ENCODE results near the gene TXNDC16. TPM values are rescaled to one million over a fixed set of nuclear protein-coding genes. Genes with fewer than 3 reads are reported as not detected.
"Not testable (repeated sequence)": the region's sequence is repeated elsewhere in the genome, so short reads cannot be mapped to it uniquely, and the experiment has no call there.

The TXNDC16 gene
- total and polyA plus RNA-seq, 2 donors from 2014 or later: 2.6 to 7.3 TPM

DNA sequence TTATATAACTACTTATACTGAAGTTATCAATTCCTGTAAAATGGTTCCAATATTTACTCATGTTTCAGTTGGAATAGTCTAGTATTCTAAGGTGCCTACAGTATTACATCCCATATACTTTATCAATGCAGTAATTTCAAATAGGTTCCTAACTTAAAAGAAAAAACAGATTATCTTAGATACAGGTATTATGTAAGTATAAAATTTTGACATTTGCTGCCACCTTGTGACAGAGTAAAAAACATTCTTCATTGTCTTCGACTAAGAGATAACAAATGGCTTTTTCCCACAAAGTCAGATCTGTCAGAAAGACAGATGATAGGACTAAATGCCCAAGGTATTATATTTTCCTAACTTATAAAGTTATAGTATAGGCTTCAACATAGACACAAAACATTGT, 78.7 kb downstream of the TXNDC16 start:
- Histone ChIP-seq H3K27me3 (ENCODE audit: control insufficient read depth, insufficient read depth, low read length) (no peaks in the 10 kb centered on the region), H3K4me1 (ENCODE audit: control insufficient read depth in 2 of 3, insufficient read depth in 2 of 3, low read depth in 1 of 3, low read length in 3 of 3) (no peaks in the 10 kb centered on the region), H3K9me3 (ENCODE audit: control insufficient read depth in 2 of 3, insufficient read depth in 1 of 3, low read length in 3 of 3) (no peaks in the 10 kb centered on the region), H3K27ac (ENCODE audit: low read depth in 2 of 2, low read length in 2 of 2) (no peak overlapping the region), H3K4me3 (ENCODE audit: low read length in 3 of 3) (no peak overlapping the region), H3K36me3 (ENCODE audit: control insufficient read depth in 2 of 3, insufficient read depth in 3 of 3, low read length in 3 of 3) (no peaks in the 10 kb centered on the region), H3K9ac (ENCODE audit: low read length in 3 of 3) (no peak overlapping the region)
- TF ChIP-seq CTCF (IDR thresholded peaks at IDR 0.05; ENCODE audit: borderline replicate concordance, extremely low read depth, insufficient read depth): peak; percentile 41
- FAIRE-seq: peak; percentile 93
- DNase-seq: peak in 2 of 5 donors; percentile 52 to 70
- intact Hi-C loops (cut with DNase I): no loop called here

- H3K36me3 ChIP-seq (ENCODE audit: control insufficient read depth in 2 of 3, insufficient read depth in 3 of 3, low read length in 3 of 3): no peaks in the 10 kb centered on the region
- DNase-seq (no peak), FAIRE-seq (no peak)
- no peak overlapping the region for H3K4me3 ChIP-seq (ENCODE audit: low read length in 3 of 3)
- no peaks in the 10 kb centered on the region for H3K9me3 ChIP-seq (ENCODE audit: control insufficient read depth in 2 of 3, insufficient read depth in 1 of 3, low read length in 3 of 3)
- no peaks in the 10 kb centered on the region for H3K4me1 ChIP-seq (ENCODE audit: control insufficient read depth in 2 of 3, insufficient read depth in 2 of 3, low read depth in 1 of 3, low read length in 3 of 3)
- no peaks in the 10 kb centered on the region for H3K27me3 ChIP-seq (ENCODE audit: control insufficient read depth, insufficient read depth, low read length)
- no peak for TF ChIP-seq CTCF (IDR thresholded peaks at IDR 0.05; ENCODE audit: borderline replicate concordance, extremely low read depth, insufficient read depth)
- no peak overlapping the region for H3K27ac ChIP-seq (ENCODE audit: low read depth in 2 of 2, low read length in 2 of 2)
- H3K9ac ChIP-seq (ENCODE audit: low read length in 3 of 3): no peak overlapping the region
- intact Hi-C loops (cut with DNase I): no loop called here
Measured at GRCh38 chr14:52472728-52473127, 79.6 kb downstream of the TXNDC16 start.

DNA sequence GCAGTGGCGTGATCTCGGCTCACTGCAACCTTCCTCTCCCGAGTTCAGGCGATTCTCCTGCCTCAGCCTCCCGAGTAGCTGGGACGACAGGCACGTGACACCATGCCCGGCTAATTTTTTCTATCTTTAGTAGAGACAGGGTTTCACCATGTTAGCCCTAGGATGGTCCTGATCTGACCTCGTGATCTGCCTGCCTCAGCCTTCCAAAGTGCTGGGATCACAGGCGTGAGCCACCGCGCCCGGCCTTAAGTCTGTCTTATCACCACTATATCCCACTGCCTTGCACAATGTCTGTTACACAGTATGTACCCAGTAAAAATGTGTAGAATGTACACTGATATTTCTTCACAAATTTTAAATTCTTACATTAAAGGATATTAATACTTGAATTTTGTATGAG, 80.1 kb downstream of the TXNDC16 start:
- DNase-seq; H3K4me3 ChIP-seq (ENCODE audit: low read length in 3 of 3); H3K36me3 ChIP-seq (ENCODE audit: control insufficient read depth in 2 of 3, insufficient read depth in 3 of 3, low read length in 3 of 3); H3K9me3 ChIP-seq (ENCODE audit: control insufficient read depth in 2 of 3, insufficient read depth in 1 of 3, low read length in 3 of 3); H3K9ac ChIP-seq (ENCODE audit: low read length in 3 of 3); H3K4me1 ChIP-seq (ENCODE audit: control insufficient read depth in 2 of 3, insufficient read depth in 2 of 3, low read depth in 1 of 3, low read length in 3 of 3); H3K27ac ChIP-seq (ENCODE audit: low read depth in 2 of 2, low read length in 2 of 2); intact Hi-C loops (cut with DNase I); FAIRE-seq; H3K27me3 ChIP-seq (ENCODE audit: control insufficient read depth, insufficient read depth, low read length): not testable (repeated sequence)

DNA sequence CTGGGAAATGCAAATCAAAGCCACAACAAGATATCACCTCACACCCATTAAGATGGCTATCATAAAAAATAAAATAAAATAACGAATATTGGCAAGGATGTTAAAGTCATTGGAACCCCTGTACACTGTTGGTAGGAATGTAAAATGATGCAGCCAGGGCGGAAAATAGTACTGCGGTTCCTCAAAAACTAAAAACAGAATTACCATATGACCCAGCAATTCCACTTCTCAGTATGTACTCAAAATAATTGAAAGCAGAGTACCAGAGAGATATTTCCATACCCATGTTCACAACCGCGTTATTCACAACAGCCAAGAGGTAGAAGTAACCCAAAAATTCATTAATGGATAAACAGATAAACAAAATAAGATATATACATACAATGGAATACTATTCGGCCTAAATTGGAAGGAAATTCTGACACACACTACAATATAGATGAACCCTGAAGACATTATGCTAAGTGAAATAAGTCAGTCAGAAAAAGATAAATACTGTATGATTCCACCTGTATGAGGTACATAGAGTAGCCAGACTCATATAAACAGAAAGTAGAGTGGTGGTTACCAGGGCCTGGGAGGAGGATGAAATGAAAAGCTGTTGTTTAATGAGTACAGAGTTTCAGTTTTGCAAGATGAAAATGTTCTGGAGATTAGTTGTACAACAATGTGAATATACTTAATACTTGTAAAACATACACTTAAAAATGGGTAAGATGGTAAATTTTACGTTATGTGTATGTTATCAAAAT, 84.6 kb downstream of the TXNDC16 start:
- no peaks in the 10 kb centered on the region for H3K27me3 ChIP-seq (ENCODE audit: control insufficient read depth, insufficient read depth, low read length)
- H3K4me1 ChIP-seq (ENCODE audit: control insufficient read depth in 2 of 3, insufficient read depth in 2 of 3, low read depth in 1 of 3, low read length in 3 of 3): no peaks in the 10 kb centered on the region
- H3K4me3 ChIP-seq (ENCODE audit: low read length in 3 of 3): no peak overlapping the region
- no peak overlapping the region for H3K9ac ChIP-seq (ENCODE audit: low read length in 3 of 3)
- intact Hi-C loops (cut with DNase I): no loop called here
- TF ChIP-seq CTCF (IDR thresholded peaks at IDR 0.05; ENCODE audit: borderline replicate concordance, extremely low read depth, insufficient read depth): no peak
- no peak overlapping the region for H3K27ac ChIP-seq (ENCODE audit: low read depth in 2 of 2, low read length in 2 of 2)
- no peaks in the 10 kb centered on the region for H3K36me3 ChIP-seq (ENCODE audit: control insufficient read depth in 2 of 3, insufficient read depth in 3 of 3, low read length in 3 of 3)
- no peaks in the 10 kb centered on the region for H3K9me3 ChIP-seq (ENCODE audit: control insufficient read depth in 2 of 3, insufficient read depth in 1 of 3, low read length in 3 of 3)
- FAIRE-seq: no peak
- no peak for DNase-seq
